SU-DHL-6 (cell line): ENCODE results near the gene LARGE2.

Experiments
- H2AFZ ChIP-seq: fragments of 200-600 bp; sonication (generic); 2 replicates; pipeline ENCODE4 v1.6.1; 2014; ENCODE audit warnings: low read depth, mild to moderate bottlenecking, moderate library complexity, mixed read lengths, antibody characterized with exemption, low read length; ENCODE audit not compliant: severe bottlenecking
- H3F3A ChIP-seq: fragments of 200-600 bp; shearing (Covaris generic); 2 replicates; pipeline ENCODE4 v1.6.0; 2016; ENCODE audit warnings: antibody characterized with exemption, mild to moderate bottlenecking; ENCODE audit not compliant: insufficient read depth
- H3K27ac ChIP-seq: fragments of 200-600 bp; sonication (generic); 2 replicates; pipeline ENCODE4 v1.5.1; 2016; ENCODE audit warnings: low read depth, mild to moderate bottlenecking, low read length, moderate library complexity, mixed read lengths
- H3K27me3 ChIP-seq: fragments of 200-600 bp; sonication (generic), shearing (Covaris generic); 2 replicates; pipeline ENCODE4 v1.6.0; 2014; ENCODE audit warnings: mild to moderate bottlenecking, low read length
- H3K36me3 ChIP-seq: fragments of 200-600 bp; sonication (generic); 2 replicates; pipeline ENCODE4 v1.6.1; 2014; ENCODE audit warnings: mild to moderate bottlenecking, low read length, mixed read lengths
- H3K4me2 ChIP-seq: fragments of 300-600, 200-600 bp; shearing (Covaris generic), sonication (generic); 2 replicates; pipeline ENCODE4 v1.6.0; 2014; ENCODE audit warnings: low read length, low read depth, mild to moderate bottlenecking; ENCODE audit not compliant: poor library complexity, severe bottlenecking
- H3K4me3 ChIP-seq: fragments of 200-600 bp; sonication (generic); 2 replicates; pipeline ENCODE4 v1.5.1; 2014; ENCODE audit warnings: antibody characterized with exemption, low read length, mild to moderate bottlenecking, mixed read lengths; ENCODE audit not compliant: insufficient read depth, poor library complexity, severe bottlenecking
- H3K79me2 ChIP-seq: fragments of 200-600 bp; sonication (generic); 2 replicates; pipeline ENCODE4 v1.6.1; 2014; ENCODE audit warnings: mild to moderate bottlenecking, low read length, moderate library complexity; ENCODE audit not compliant: insufficient read depth
- H3K9ac ChIP-seq: fragments of 200-600 bp; sonication (generic); 2 replicates; pipeline ENCODE4 v1.7.0; 2014; ENCODE audit warnings: mild to moderate bottlenecking, low read length
- H3K9me2 ChIP-seq: fragments of 200-600 bp; sonication (generic); replicated peaks from 2 replicates; pipeline ENCODE4 v1.6.1; 2014; ENCODE audit warnings: low read length; ENCODE audit not compliant: insufficient read depth
- H3K9me3 ChIP-seq: fragments of 200-600 bp; sonication (generic); 2 replicates; pipeline ENCODE4 v1.6.1; 2014; ENCODE audit warnings: low read length, mixed read lengths; ENCODE audit not compliant: insufficient read depth
- H4K20me1 ChIP-seq: fragments of 200-600 bp; sonication (generic); 2 replicates; pipeline ENCODE4 v1.6.1; 2014; ENCODE audit warnings: low read depth, mild to moderate bottlenecking, antibody characterized with exemption, low read length, moderate library complexity, mixed read lengths
- EZH2phosphoT487 ChIP-seq: fragments of 200-600 bp; sonication (generic), shearing (Covaris generic); conservative IDR thresholded peaks from 2 replicates; pipeline ENCODE4 v1.6.1; 2018; ENCODE audit warnings: mild to moderate bottlenecking, antibody characterized with exemption, low read length, moderate library complexity, mixed read lengths
- TF ChIP-seq, protein P1 (sequence below): fragments of 200-600 bp; sonication (generic); IDR thresholded peaks from one replicate; pipeline ENCODE4 v1.5.1; 2017; ENCODE audit warnings: antibody characterized with exemption, mild to moderate bottlenecking, low read length, moderate library complexity; ENCODE audit not compliant: insufficient read depth, poor library complexity, severe bottlenecking

LARGE2 gene

DNA sequence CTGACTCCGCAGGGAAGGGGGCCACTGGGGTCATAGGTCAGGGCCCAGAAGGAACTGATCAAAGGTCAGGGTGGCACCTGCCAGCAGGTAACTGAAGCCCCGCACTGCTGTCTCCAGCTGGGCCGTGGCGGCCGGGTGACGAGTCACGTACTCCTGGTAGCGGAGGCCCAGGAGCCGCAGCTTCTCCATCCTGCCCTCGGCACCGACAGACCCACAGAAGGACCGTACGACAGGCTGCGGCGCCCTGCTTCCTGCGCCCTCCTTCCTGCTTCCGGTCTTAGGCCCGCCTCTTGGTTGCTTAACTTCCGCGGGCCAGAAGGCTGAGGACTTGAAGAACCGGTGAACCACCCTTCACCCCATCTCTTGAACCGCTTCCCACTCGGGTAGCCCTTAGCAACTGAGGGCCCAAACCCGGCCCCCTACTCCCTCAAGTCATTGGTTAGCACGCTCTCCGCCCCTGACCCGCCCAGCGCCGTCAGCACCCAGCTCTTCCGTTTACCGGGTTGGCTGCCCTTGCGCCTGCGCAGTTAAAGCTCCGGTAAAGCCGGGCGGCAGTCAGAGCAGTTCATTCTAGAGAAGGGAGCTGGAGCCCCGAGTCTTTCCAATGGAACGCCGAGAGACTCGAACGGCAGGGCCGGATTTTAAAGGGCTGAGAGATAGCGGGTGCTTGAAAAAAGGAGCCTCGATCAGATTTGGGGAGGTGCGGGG lies 4.7 kb upstream of the LARGE2 start, which contains the start of gene PEX16:
Gene PEX16 (minus strand): TSS at position 255 of the 708 bp plus-strand sequence. CDS start 66 bp downstream, at position 189.
- Histone ChIP-seq H3K9ac (peak within 1 kb of the TSS; percentile 95), H3F3A (peaks cover 10% of the 10 kb centered on the region), H3K36me3 (no peaks in the 10 kb centered on the region), H3K27me3 (no peaks in the 10 kb centered on the region), H3K27ac (peak within 1 kb of the TSS; percentile 87), H4K20me1 (no peaks in the 10 kb centered on the region), H3K4me3 (peak within 1 kb of the TSS; percentile 96), H2AFZ (peak within 1 kb of the TSS; percentile 71), H3K4me2 (peak within 1 kb of the TSS; percentile 78), H3K9me3 (no peaks in the 10 kb centered on the region), H3K79me2 (peaks cover 16% of the 10 kb centered on the region), H3K9me2 (no peaks in the 10 kb centered on the region)
- TF ChIP-seq EZH2phosphoT487 = no peak
- TF ChIP-seq, protein P1, sequence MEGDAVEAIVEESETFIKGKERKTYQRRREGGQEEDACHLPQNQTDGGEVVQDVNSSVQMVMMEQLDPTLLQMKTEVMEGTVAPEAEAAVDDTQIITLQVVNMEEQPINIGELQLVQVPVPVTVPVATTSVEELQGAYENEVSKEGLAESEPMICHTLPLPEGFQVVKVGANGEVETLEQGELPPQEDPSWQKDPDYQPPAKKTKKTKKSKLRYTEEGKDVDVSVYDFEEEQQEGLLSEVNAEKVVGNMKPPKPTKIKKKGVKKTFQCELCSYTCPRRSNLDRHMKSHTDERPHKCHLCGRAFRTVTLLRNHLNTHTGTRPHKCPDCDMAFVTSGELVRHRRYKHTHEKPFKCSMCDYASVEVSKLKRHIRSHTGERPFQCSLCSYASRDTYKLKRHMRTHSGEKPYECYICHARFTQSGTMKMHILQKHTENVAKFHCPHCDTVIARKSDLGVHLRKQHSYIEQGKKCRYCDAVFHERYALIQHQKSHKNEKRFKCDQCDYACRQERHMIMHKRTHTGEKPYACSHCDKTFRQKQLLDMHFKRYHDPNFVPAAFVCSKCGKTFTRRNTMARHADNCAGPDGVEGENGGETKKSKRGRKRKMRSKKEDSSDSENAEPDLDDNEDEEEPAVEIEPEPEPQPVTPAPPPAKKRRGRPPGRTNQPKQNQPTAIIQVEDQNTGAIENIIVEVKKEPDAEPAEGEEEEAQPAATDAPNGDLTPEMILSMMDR = no peak

- no peaks in the 10 kb centered on the region for H3K9me2 ChIP-seq
- H3K27me3 ChIP-seq = no peaks in the 10 kb centered on the region
- peaks cover 10% of the 10 kb centered on the region for H3F3A ChIP-seq
- peak overlapping the region; percentile 71 for H2AFZ ChIP-seq
- H3K9me3 ChIP-seq = no peaks in the 10 kb centered on the region
- no peaks in the 10 kb centered on the region for H3K36me3 ChIP-seq
- H4K20me1 ChIP-seq = no peaks in the 10 kb centered on the region
- H3K79me2 ChIP-seq = peaks cover 16% of the 10 kb centered on the region
- TF ChIP-seq, protein P1 = no peak
- no peak for TF ChIP-seq EZH2phosphoT487
- H3K27ac ChIP-seq = peak overlapping the region; percentile 87
- H3K4me3 ChIP-seq = peak overlapping the region; percentile 96
- H3K9ac ChIP-seq = peak overlapping the region; percentile 95
- H3K4me2 ChIP-seq = peak overlapping the region; percentile 78
Measured at GRCh38 chr11:45918331-45918941, 4.0 kb upstream of the LARGE2 start.

GRCh38 chr11:45918962-45919675 lies 3.3 kb upstream of the LARGE2 start:
- Histone ChIP-seq H3K27ac (peak overlapping the region; percentile 87), H3K9me3 (no peaks in the 10 kb centered on the region), H2AFZ (peak overlapping the region; percentile 71), H3F3A (peaks cover 10% of the 10 kb centered on the region), H3K9ac (peak overlapping the region; percentile 95), H3K79me2 (peaks cover 16% of the 10 kb centered on the region), H3K27me3 (no peaks in the 10 kb centered on the region), H4K20me1 (no peaks in the 10 kb centered on the region), H3K36me3 (no peaks in the 10 kb centered on the region), H3K4me2 (peak overlapping the region; percentile 78), H3K9me2 (no peaks in the 10 kb centered on the region), H3K4me3 (peak overlapping the region; percentile 96)
- TF ChIP-seq, protein P1 = no peak
- TF ChIP-seq EZH2phosphoT487 = no peak
